ENCODE results near the gene RHO.

DNA sequence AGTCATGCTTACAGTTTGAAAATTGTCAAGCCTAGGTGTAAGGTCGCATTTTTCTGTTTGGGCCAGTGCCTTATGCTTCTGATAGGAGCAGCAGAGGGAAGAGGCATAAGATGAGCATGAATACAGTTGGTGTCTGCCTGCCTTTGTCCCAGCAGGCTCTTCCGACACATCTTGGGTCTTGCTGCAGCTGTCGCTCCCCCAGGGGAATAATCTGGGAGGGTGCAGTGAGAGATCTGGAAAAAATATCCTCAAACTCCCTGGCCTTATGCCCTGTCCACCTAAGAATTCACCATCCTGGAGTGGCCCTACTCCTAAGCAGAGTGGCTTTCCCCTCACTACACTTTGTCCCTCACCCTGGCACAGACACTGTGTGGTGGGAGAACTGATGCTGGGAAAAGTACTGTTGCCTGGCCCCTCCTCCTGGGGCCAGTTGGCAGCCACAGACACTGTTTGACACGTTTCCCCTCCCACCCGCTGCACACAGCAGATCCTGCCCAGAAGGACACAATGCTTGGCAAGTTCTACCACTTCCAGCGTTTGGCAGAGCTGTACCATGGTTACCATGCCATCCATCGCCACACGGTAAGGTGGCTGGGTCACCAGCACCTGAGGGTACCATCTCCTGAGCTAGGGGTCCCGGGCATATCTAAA, 21.1 kb upstream of the RHO start:
- no peak for TF ChIP-seq ZNF384 (IDR thresholded peaks at IDR 0.05)
- TF ChIP-seq, protein P1, sequence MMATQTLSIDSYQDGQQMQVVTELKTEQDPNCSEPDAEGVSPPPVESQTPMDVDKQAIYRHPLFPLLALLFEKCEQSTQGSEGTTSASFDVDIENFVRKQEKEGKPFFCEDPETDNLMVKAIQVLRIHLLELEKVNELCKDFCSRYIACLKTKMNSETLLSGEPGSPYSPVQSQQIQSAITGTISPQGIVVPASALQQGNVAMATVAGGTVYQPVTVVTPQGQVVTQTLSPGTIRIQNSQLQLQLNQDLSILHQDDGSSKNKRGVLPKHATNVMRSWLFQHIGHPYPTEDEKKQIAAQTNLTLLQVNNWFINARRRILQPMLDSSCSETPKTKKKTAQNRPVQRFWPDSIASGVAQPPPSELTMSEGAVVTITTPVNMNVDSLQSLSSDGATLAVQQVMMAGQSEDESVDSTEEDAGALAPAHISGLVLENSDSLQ (IDR thresholded peaks at IDR 0.05) = no peak
- no peak for TF ChIP-seq CTBP1 (IDR thresholded peaks at IDR 0.05; ENCODE audit: borderline replicate concordance)
- no peak for TF ChIP-seq L3MBTL2 (conservative IDR thresholded peaks at IDR 0.05)
- no peak for TF ChIP-seq FOXK2 (IDR thresholded peaks at IDR 0.05)
- TF ChIP-seq LEF1 (IDR thresholded peaks at IDR 0.05; ENCODE audit: borderline replicate concordance) = no peak
- no peak for TF ChIP-seq HDGF (IDR thresholded peaks at IDR 0.05; ENCODE audit: borderline replicate concordance)
